ENCODE measurements around the gene ZGRF1.

DNA sequence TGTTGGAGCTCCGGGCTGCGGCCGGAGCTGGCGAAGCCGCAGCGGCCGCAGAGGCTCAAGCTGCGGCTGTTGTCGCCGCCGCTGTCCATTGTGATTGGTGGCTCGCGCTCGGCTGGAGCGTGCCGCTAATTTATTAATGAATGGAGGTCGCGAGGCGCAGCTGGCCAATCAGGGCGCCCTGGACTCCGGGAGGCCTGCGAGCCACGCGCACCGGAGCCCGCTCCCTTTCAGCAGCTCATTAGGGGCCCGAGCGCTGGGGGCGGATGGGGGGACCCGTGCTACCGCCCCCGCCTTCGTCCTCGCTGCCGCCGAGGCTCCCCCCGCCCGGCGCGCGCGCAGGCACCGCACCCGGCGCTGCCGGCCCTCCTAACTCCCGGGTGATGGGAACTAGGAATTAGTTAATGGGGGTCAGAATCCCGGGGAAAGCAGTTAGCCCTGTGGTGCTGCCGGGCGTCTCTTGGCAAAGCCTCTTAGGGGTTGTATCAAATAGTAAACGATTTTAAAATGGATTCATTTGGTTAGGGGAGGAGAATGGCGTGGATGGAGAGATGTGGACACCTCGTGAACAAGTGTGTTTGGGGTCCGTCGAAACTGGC, 120.1 kb downstream of the ZGRF1 start:
- TF ChIP-seq CTCF (IDR thresholded peaks at IDR 0.05) (no peak), POLR2A (IDR thresholded peaks at IDR 0.05) (no peak)
